ENCODE data around the gene SLC22A4.

DNA sequence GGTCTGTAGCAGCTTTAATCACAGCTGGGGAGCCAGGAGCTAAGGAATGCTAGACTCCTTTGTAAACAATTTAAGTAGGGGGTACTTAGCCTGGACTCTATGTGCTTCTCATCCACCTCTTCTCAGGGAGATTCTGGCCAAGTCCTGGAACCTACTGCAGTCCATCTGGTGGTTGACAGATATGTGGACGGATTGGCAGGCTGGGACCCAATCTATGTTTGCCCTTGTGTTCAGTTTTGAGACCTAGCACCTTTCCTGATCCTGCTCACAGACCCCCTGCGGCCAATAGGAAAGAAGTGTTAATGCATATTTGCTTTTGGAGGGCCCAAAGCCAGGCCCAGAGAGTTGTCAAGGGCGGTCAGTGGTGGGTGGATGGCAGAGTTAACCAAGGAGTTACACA is 81.8 kb downstream of the SLC22A4 start:
- TF ChIP-seq, protein P1, sequence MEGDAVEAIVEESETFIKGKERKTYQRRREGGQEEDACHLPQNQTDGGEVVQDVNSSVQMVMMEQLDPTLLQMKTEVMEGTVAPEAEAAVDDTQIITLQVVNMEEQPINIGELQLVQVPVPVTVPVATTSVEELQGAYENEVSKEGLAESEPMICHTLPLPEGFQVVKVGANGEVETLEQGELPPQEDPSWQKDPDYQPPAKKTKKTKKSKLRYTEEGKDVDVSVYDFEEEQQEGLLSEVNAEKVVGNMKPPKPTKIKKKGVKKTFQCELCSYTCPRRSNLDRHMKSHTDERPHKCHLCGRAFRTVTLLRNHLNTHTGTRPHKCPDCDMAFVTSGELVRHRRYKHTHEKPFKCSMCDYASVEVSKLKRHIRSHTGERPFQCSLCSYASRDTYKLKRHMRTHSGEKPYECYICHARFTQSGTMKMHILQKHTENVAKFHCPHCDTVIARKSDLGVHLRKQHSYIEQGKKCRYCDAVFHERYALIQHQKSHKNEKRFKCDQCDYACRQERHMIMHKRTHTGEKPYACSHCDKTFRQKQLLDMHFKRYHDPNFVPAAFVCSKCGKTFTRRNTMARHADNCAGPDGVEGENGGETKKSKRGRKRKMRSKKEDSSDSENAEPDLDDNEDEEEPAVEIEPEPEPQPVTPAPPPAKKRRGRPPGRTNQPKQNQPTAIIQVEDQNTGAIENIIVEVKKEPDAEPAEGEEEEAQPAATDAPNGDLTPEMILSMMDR (IDR thresholded peaks at IDR 0.05): no peak
- no peak for TF ChIP-seq POLR2A (IDR thresholded peaks at IDR 0.05)
